ENCODE measurements around the gene VAPA.
"Not testable (repeated sequence)": the region's sequence is repeated elsewhere in the genome, so short reads cannot be mapped to it uniquely, and the experiment has no call there.

DNA sequence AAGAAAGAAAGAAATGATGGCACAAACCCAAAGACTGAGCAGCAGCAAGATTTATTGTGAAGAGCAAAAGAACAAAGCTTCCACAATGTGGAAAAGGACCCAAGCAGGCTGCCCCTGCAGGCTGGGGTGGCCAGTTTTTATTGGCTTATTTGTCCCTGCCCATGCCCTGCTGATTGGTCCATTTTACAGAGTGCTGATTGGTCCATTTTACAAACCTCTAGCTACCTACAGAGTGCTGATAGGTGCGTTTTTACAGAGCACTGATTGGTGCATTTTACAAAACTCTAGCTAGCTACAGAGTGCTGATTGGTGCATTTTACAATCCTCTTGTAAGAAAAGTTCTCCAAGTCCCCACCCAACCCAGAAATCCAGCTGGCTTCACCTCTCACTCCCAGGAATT lies 1.5 kb upstream of the VAPA start:
- not testable (repeated sequence) for TF ChIP-seq POLR2AphosphoS5 (IDR thresholded peaks at IDR 0.05)
- TF ChIP-seq, protein P1, sequence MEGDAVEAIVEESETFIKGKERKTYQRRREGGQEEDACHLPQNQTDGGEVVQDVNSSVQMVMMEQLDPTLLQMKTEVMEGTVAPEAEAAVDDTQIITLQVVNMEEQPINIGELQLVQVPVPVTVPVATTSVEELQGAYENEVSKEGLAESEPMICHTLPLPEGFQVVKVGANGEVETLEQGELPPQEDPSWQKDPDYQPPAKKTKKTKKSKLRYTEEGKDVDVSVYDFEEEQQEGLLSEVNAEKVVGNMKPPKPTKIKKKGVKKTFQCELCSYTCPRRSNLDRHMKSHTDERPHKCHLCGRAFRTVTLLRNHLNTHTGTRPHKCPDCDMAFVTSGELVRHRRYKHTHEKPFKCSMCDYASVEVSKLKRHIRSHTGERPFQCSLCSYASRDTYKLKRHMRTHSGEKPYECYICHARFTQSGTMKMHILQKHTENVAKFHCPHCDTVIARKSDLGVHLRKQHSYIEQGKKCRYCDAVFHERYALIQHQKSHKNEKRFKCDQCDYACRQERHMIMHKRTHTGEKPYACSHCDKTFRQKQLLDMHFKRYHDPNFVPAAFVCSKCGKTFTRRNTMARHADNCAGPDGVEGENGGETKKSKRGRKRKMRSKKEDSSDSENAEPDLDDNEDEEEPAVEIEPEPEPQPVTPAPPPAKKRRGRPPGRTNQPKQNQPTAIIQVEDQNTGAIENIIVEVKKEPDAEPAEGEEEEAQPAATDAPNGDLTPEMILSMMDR (IDR thresholded peaks at IDR 0.05 in 8 of 11, conservative IDR thresholded peaks at IDR 0.05 in 3 of 11): not testable (repeated sequence)

Data from spleen (tissue), 7 donors.